B cell (primary cell): ENCODE data around the gene SCRT2.

ENCODE experiments used
- CTCF ChIP-seq: fragments of 200-600 bp; IDR thresholded peaks from one replicate; pipeline ENCODE4 v1.8.0; 2022; ENCODE audit warnings: antibody characterized with exemption, mild to moderate bottlenecking
- EZH2 ChIP-seq: IDR thresholded peaks from 2 replicates; pipeline ENCODE4 v1.6.1; 2012; ENCODE audit warnings: borderline replicate concordance, low read depth, mild to moderate bottlenecking, moderate library complexity, low read length; ENCODE audit not compliant: insufficient read depth, poor library complexity, severe bottlenecking

GRCh38 chr20:665276-665675 lies 10.3 kb downstream of the SCRT2 start:
- no peak for TF ChIP-seq CTCF
- no peak for TF ChIP-seq EZH2
